HEK293T (cell line): ENCODE data around the gene ZNF750.

Source experiments
- ARNT ChIP-seq: fragments of 450-650 bp; IDR thresholded peaks from 2 replicates; pipeline ENCODE4 v1.6.1; 2017; ENCODE audit warnings: mild to moderate bottlenecking
- ELF4 ChIP-seq: fragments of 450-650 bp; IDR thresholded peaks from 2 replicates; pipeline ENCODE4 v1.6.1; 2017; ENCODE audit warnings: antibody characterized with exemption
- FOXA1 ChIP-seq: fragments of 450-650 bp; IDR thresholded peaks from 2 replicates; pipeline ENCODE4 v1.6.1; 2016; ENCODE audit warnings: mild to moderate bottlenecking
- FOXK2 ChIP-seq: fragments of 450-650 bp; IDR thresholded peaks from 2 replicates; pipeline ENCODE4 v1.6.1; 2016; ENCODE audit warnings: mild to moderate bottlenecking
- FOXM1 ChIP-seq: fragments of 450-650 bp; IDR thresholded peaks from 2 replicates; pipeline ENCODE4 v1.6.1; 2017; ENCODE audit warnings: mild to moderate bottlenecking, borderline replicate concordance
- HDGF ChIP-seq: fragments of 450-650 bp; IDR thresholded peaks from 2 replicates; pipeline ENCODE4 v1.6.1; 2017; ENCODE audit warnings: antibody characterized with exemption, borderline replicate concordance
- L3MBTL2 ChIP-seq: fragments of 450-650 bp; conservative IDR thresholded peaks from 2 replicates; pipeline ENCODE4 v1.6.1; 2016; ENCODE audit warnings: mild to moderate bottlenecking
- SP1 ChIP-seq: fragments of 450-650 bp; IDR thresholded peaks from 2 replicates; pipeline ENCODE4 v1.6.1; 2017
- TARDBP ChIP-seq: fragments of 450-650 bp; IDR thresholded peaks from 2 replicates; pipeline ENCODE4 v1.6.1; 2016

GRCh38 chr17:82854226-82854625 lies 14.4 kb upstream of the ZNF750 start:
- TF ChIP-seq FOXA1 (no peak), ELF4 (no peak), FOXK2 (no peak), HDGF (no peak), FOXM1 (no peak), SP1 (no peak), ARNT (no peak), TARDBP (no peak), L3MBTL2 (no peak)
